Stimulated activated CD8-positive, alpha-beta memory T cell treated with anti-CD3 and anti-CD28 coated beads, Interleukin-7, amount 100 ng/mL, for 48 hours (primary cell): Measurements from ENCODE around the gene RORB.

Experiments
- DNase-seq, 2 donors: peaks; one replicate each; pipeline ENCODE4 v3.0.0-alpha.2; 2020; ENCODE audit warnings: low read depth in 1 of 2; ENCODE audit errors: extremely low read depth in 1 of 2

RORB gene

GRCh38 chr9:74496819-74497747 is at the start of gene RORB:
Gene RORB (plus strand): TSS chr9:74497335. CDS start chr9:74497977, 642 bp downstream.
- DNase-seq = no peak

GRCh38 chr9:74447451-74448193 is 49.5 kb upstream of the RORB start:
- no peak for DNase-seq

GRCh38 chr9:74449060-74449459 is 48.1 kb upstream of the RORB start:
- DNase-seq = no peak

- DNase-seq = no peak
These were observed 38.3 kb upstream of the RORB start for GRCh38 chr9:74458832-74459231.

- DNase-seq = no peak
These were observed 33.3 kb upstream of the RORB start for GRCh38 chr9:74463825-74464224.

GRCh38 chr9:74478606-74479005 is 18.5 kb upstream of the RORB start:
- DNase-seq = no peak

GRCh38 chr9:74479711-74480110 is 17.4 kb upstream of the RORB start:
- DNase-seq = no peak

GRCh38 chr9:74487395-74487794 is 9.7 kb upstream of the RORB start:
- DNase-seq = no peak

GRCh38 chr9:74493512-74493911 is 3.6 kb upstream of the RORB start:
- DNase-seq = no peak

GRCh38 chr9:74494490-74494889 is 2.6 kb upstream of the RORB start:
- no peak for DNase-seq

- no peak for DNase-seq
These were observed 729 bp upstream of the RORB start for GRCh38 chr9:74496406-74496805.

- DNase-seq = no peak
These were observed 849 bp downstream of the RORB start for GRCh38 chr9:74497748-74498620.

GRCh38 chr9:74498621-74499095 is 1.5 kb downstream of the RORB start:
- no peak for DNase-seq

- no peak for DNase-seq
These were observed 2.0 kb downstream of the RORB start for GRCh38 chr9:74499111-74499601.

- no peak for DNase-seq
These were observed 2.8 kb downstream of the RORB start for GRCh38 chr9:74499770-74500583.

- DNase-seq = no peak
These were observed 3.4 kb downstream of the RORB start for GRCh38 chr9:74500584-74500924.

GRCh38 chr9:74501570-74501969 is 4.4 kb downstream of the RORB start:
- DNase-seq = no peak

- no peak for DNase-seq
These were observed 6.1 kb downstream of the RORB start for GRCh38 chr9:74503219-74503618.

GRCh38 chr9:74503666-74504065 is 6.5 kb downstream of the RORB start:
- DNase-seq = no peak

GRCh38 chr9:74511333-74511732 is 14.2 kb downstream of the RORB start:
- DNase-seq = no peak
